D721Med (cell line): ENCODE data around the gene LHFPL5.

Experiments used
- DNase-seq: peaks from one replicate; pipeline ENCODE4 v3.0.0; 2011; ENCODE audit warnings: low spot score; ENCODE audit not compliant: insufficient read length
- FAIRE-seq: peaks from 2 replicates; lab custom pipeline; 2011; peaks lifted over from hg19 to GRCh38; lab: Jason Lieb, UNC
- CTCF ChIP-seq: IDR thresholded peaks from 2 replicates; pipeline ENCODE4 v1.5.1; 2012; ENCODE audit warnings: mild to moderate bottlenecking, control low read depth; ENCODE audit not compliant: insufficient read depth; ENCODE audit errors: missing control alignments

The LHFPL5 gene

GRCh38 chr6:35804996-35805736 is at the start of gene LHFPL5:
Gene LHFPL5 (plus strand): TSS chr6:35805352. CDS start chr6:35805671, 319 bp downstream.
- peak; percentile 0 for TF ChIP-seq CTCF
- DNase-seq (peak; percentile 89), FAIRE-seq (no peak)

DNA sequence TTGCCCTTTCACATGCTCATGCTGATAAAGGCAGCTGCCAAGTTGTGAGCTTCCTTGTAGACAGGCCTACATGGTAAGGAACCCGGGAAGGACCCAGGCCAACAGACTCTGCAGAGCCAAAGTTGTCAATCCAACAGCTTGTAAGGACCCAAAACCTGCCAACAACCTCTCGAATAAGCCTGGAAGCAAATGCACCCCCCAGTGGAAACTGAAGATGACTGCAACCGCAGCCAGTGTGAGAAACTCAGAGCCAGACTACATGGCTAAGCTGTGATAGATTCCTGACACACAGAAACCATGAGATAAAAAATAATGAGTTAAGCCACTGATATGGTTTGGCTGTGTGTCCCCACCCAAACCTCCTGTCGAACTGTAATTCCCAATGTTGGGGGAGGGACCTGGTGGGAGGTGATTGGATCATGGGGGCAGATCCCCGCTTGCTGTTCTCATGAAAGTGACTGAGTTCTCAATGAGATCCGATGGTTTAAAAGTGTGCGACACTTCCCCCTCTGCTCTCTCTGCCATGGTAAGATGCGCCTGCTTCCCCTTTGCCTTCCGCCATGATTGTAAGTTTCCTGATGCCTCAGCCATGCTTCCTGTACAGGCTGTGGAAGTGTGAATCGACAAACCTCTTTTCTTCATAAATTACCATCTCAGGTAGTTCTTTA is 47.6 kb upstream of the LHFPL5 start:
- TF ChIP-seq CTCF: peak; percentile 20
- no peak for DNase-seq
- FAIRE-seq: no peak

- FAIRE-seq (no peak), DNase-seq (no peak)
- no peak for TF ChIP-seq CTCF
Observed at GRCh38 chr6:35759426-35759825, 45.7 kb upstream of the LHFPL5 start.

GRCh38 chr6:35765739-35766138 is 39.4 kb upstream of the LHFPL5 start:
- DNase-seq (no peak), FAIRE-seq (no peak)
- TF ChIP-seq CTCF: no peak

DNA sequence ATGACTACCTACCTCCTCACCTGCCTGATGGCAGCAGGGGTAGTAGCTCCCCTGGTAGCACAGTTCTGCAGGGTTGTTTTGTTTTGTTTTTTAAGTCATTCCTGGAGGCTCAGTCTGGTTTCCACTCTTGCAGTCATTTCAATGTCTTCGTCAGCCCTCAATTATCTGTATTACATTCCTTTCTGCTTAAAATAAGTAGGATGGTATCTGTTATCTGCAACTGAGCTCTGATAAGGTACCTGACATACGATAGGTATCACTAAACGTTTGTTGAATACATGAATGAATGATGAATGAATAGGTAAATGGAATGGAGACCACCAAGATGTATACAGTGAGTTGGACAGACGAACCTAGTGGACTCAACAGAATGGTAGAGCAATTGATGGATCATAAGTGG is 35.9 kb upstream of the LHFPL5 start:
- no peak for TF ChIP-seq CTCF
- FAIRE-seq: no peak
- DNase-seq: no peak

DNA sequence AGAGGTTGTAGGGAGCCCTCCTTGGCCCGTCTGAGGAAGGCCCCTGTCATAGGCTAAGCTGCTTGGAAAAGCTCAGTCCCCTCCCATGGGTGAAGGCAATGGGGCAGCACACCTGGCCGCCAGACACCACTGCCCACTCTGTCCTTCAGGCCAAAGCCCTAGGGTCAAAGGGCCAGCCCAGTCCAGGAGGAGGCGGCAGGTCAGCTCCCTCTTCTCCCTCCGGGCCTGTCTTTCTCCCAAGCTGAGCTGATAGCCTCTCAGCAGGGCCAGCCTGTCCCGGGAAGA is 33.9 kb upstream of the LHFPL5 start:
- FAIRE-seq (no peak), DNase-seq (no peak)
- no peak for TF ChIP-seq CTCF

DNA sequence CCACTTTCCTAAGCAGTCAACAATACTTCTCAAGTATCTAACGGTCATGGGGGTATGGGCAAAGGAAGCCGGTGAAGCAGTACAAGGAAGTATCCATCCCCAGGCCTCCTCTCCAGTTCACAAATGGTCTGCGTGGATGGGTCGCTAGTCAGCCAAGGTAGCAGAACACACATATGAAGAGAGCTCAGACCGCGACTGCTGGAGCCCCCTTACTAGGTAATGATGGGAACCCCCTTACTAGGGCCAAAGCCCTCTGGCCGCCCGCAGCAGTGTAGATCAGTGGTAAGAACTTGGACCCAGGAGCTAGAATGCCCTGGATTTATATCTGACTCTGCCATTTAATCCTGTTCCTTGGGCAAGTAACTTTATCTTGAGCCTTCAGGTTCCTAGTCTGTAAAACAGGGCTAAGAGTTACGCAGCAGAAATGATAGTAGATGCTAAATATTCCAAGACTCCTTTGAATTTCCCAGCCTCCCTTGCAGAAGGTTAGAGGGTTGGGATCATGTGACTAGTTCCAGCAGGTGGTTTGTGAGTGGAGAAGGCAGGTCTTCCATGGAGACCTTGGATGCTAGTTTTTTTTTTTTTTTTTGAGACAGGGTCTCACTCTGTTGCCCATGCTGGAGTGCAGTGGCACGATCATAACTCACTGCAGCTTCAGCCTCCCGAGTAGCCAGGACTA is 30.9 kb upstream of the LHFPL5 start:
- DNase-seq: no peak
- no peak for FAIRE-seq
- TF ChIP-seq CTCF: no peak
